NCI-H345 treated with DMSO at 0.1 percent for 48 hours (cell line): ENCODE results near the gene NUP85.
"Not testable (repeated sequence)": the region's sequence is repeated elsewhere in the genome, so short reads cannot be mapped to it uniquely, and the experiment has no call there.

Experiments
- DNase-seq: peaks from one replicate; lab custom pipeline; 2025; ENCODE audit not compliant: unreplicated experiment; lab: John Stamatoyannopoulos, UW

Gene NUP85

GRCh38 chr17:75199886-75200618 is 5.4 kb upstream of the NUP85 start:
- no peak for DNase-seq

DNA sequence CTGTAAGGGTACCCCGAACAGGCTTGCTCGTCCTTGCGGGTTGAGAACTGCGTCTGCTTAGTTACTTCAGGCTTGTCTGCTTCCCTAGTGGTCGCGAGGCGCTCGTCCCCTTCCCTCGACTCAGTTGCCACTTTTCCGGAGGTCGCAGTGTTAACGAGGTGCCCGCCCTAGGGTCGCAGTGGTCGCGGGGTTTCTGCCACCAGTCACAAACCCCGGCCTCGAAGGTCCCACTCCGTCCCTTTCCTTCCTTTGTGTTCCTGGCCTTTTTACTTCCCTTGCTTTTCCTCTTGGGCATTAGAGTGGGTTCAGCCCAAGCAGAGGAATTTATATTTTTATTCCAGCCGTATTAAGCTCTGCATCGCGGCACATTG is 299 bp downstream of the NUP85 start:
- no peak for DNase-seq

- not testable (repeated sequence) for DNase-seq
Measured at GRCh38 chr17:75207050-75207407, 1.6 kb downstream of the NUP85 start.

DNA sequence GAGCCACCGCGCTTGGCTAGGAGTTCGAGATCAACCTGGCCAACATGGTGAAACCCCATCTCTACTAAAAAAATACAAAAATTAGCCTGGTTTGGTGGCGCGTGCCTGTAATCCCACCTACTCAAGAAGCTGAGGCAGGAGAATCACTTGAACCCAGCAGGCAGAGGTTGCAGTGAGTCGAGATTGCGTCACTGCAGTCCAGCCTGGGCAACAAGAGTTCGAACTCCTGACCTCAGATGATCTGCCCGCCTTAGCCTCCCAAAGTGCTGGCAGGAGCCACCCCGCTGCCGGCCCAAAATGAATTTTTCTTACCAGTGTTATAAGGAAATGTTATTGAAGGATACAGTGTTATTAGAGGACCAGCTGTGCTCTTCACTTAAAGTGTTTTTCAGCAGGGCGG is 2.3 kb downstream of the NUP85 start:
- DNase-seq = no peak

DNA sequence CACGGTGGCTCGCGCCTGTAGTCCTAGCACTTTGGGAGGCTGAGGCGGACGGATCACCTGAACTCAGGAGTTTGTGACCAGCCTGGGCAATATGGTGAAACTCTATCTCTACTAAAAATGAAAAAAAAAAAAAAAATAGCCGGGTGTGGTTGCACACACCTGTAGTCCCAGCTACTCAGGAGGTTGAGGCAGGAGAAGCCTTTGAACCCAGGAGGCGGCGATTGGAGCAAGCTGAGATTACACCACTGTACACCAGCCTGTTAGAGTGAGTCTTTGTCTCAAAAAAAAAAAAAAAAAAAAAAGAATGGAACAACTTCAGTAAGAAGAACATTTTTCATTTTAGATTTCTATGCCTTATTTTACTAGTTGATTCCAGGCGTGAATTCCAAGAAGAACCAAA is 2.7 kb downstream of the NUP85 start:
- no peak for DNase-seq

DNA sequence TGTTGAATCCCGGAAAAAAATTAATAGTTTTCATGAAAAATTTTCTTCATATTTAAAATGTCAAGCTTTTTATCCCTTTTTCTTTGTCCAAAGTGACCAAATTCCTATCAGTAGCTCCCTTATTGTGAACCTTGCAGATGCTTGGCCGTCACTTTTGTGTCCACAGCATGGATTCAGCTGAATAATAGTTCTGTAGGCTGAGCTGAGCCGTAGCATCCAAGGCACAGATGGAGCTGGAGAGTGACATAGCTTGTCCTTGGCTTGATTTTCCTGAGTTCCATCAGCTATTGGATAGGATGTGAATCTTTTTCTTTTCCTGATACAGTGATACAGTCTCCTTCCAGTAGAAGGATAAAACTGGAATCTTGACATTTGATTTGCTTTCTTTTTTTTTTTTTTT is 3.6 kb downstream of the NUP85 start:
- no peak for DNase-seq

DNA sequence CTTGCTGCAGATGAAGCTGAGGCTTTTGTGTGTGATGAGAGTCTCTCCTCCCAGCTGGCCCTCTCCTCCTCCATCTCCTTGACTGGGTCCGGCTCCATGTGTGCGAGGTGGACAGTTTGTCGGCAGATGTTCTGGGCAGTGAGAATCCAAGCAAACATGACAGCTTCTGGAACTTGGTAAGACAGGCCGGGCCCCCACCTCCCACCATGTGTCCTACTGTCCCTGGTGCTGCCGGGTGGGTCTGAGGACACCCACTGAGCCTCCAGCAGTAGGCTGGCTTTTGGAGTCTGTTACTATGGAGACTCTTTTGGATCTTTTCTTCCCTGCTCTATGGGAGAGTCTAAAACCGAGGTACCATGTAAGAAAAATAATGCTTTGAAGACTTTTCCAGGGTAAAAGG is 12.7 kb downstream of the NUP85 start:
- no peak for DNase-seq

DNA sequence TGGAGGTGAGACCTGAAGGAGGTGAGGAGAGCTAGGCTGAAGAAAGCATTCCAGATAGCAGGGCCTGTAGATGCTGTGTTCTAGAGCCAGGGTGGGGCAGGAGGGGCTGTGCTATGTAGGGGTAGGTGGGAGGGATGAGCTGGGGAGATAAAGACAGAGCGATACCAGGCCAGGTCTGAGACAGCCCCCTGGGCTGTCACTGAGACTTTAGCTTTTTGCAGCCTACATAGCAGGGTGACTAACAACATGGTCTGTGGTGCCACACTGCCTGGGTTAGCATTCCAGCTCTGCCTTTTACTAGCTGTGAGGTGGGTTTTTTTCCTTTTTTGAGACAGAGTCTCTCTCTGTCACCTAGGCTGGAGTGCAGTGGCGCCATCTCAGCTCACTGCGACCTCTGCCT is 14.3 kb downstream of the NUP85 start:
- DNase-seq = no peak

DNA sequence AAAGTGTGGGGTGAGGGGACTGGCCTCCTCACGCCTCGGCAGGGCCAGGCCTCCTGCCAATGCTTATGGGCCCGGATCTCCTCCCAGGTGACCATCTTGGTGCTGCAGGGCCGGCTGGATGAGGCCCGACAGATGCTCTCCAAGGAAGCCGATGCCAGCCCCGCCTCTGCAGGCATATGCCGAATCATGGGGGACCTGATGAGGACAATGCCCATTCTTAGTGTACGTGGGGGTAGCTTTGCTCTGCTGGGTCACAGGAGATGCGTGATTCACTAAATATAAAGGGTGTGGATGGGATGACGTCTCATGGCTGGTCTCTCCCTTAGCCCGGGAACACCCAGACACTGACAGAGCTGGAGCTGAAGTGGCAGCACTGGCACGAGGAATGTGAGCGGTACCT is 19.5 kb downstream of the NUP85 start:
- no peak for DNase-seq

DNA sequence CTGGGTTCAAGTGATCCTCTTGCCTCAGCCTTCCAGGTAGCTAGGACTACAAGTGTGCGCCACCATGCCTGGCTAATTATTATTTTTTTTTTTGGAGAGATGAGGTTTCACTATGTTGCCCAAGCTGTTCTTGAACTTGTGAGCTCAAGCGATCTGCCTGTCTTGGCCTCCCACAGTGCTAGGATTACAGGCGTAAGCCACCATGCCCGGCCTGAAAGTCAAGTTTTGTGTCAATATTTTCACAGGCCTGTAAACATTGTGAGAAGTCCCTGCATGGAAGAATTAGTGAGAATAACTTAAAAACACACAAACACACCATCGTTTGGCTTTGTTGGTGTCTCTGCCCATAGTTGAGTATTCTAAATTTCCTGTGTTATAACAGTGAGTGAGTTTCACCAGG is 22.2 kb downstream of the NUP85 start:
- no peak for DNase-seq

GRCh38 chr17:75228305-75228704 is 22.8 kb downstream of the NUP85 start:
- DNase-seq = no peak

DNA sequence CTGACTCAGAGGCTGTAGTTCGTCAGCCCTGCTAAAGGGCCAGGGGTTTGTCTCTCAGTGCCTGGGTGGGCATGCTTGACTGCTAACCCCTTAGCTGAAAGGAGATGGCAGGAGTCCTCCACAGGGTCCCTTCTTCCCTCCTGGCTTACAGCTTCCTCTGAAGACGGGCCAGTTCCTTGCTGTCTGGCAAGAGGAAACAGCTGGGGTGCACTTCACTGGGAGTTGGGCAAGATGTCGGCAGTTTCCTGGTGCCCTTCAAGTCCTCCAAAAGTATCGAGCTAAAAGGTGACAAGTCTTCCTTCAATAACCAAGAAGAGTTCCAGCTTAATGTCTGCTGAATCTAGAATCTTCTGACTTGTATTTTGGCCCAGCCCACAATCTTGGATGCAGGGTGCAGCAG is 23.4 kb downstream of the NUP85 start:
- no peak for DNase-seq

DNA sequence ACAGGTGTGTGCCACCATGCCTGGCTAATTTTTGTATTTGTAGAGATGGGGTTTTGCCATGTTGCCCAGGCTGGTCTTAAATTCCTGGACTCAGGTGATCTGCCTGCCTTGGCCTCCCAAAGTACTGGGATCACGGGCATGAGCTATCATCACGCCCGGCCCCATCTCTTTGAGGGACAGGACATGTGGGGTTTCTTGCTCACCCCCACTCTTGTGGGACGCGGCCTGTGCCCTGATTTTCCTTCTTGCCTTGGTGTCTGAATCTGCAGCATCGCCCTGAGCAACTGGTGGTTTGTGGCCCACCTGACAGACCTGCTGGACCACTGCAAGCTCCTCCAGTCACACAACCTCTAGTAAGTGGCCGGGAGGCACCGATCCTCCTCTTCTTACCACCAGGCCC is 25.6 kb downstream of the NUP85 start:
- DNase-seq = no peak

DNA sequence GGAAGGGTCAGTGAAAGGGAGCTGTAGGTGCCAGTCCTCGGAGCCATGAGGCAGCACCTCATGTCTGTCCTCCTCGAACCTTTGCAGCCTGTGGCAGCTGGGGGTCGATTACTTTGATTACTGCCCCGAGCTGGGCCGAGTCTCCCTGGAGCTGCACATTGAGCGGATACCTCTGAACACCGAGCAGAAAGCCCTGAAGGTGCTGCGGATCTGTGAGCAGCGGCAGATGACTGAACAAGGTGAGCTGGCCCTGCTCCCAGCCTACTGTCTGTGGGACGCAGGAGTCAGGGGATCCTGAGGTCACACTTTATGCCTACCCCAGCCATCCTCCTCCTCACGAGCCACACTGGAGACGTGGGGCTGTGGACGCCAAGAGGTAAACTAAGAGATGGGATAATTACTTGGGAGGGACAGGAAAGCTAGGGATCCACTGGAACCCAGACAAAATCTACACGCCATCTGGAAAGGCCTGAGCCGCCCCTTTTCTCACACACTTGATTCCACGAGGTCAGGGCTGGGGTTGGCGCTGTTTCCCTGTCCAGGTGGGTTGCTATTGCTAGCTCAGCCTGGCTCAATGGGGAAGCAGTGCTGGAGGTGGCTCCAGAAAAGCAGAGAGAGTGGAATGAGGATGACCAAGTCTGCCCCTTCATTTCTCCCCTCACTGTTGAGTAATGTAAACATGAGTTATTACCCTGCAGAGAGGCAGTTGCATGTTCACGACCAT is 26.4 kb downstream of the NUP85 start:
- DNase-seq = no peak

GRCh38 chr17:75232786-75233185 is 27.3 kb downstream of the NUP85 start:
- no peak for DNase-seq

- DNase-seq = no peak
Measured at GRCh38 chr17:75237100-75238014, 31.9 kb downstream of the NUP85 start.

GRCh38 chr17:75238020-75238580 is 32.6 kb downstream of the NUP85 start:
- DNase-seq = no peak

GRCh38 chr17:75238684-75239191 is 33.3 kb downstream of the NUP85 start:
- peak; percentile 39 for DNase-seq

DNA sequence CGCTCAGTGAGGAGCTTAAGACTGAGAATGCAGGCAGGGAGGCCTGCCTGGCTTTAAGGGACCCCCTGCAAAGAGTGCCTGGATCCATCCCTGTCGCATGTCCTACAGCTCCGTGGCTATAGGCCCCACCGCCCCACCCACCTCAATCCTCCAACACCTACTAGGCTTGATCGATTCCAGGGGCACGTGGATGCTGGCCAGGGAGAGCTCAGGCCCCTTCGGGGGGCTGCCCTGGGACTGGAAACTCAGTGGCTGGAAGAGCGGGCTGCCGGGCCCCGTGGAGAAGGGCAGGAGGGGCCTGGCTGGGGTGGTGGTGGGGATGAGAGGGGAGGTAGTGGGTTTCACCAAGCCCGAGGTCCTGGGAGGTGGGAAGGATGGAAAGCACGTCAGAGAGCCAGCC is 33.7 kb downstream of the NUP85 start:
- DNase-seq = no peak

DNA sequence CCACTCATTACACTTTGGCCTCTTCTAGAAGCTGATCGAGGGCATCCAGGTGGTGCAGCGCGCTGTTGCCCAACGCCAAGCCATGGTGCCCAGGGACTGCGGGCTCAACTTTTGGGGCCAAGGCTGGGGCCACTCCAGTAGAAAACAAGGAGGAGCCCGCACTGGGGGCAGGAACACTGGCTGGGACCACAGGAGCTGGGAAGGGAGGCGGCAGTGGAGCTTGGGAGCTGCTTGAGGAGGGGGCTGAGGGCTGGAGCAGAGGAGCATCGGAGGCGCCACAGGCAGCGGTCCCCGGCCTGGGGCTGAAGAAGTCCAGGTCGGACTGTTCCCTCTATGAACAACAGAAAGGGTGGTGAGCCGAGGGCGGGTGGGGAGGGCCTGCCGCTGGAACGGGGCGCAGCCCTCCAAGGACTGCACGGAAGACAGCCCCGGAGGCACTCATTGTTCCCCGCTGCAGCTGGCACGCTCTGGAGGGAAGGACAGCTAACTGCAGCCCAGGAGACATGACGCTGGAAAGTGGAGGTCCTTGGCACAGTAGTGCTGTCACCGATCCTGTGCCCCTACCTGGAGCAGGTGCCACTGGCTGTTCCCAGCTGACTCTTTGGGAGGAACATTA is 34.4 kb downstream of the NUP85 start:
- no peak for DNase-seq
